ENCODE data around the gene LPP.

The LPP gene

GRCh38 chr3:188169830-188170455 is 16.0 kb downstream of the LPP start:
- WGBS, 2 experiments (ENCODE audit: insufficient coverage in 2 of 2) = 97 to 100% methylated on average over 3 to 6 of the region's 10 CpGs
- Histone ChIP-seq H3K9me3 (ENCODE audit: control insufficient read depth, low read length) (no peaks in the 10 kb centered on the region), H3K27ac (ENCODE audit: low read depth, low read length, severe bottlenecking) (no peak overlapping the region), H3K4me1 (ENCODE audit: control insufficient read depth, insufficient read depth, low read length, poor library complexity, severe bottlenecking) (peaks cover 9% of the 10 kb centered on the region), H3K36me3 (ENCODE audit: control insufficient read depth, insufficient read depth, low read length) (peaks cover 13% of the 10 kb centered on the region), H3K4me3 (ENCODE audit: extremely low read depth, insufficient read depth, low read length, poor library complexity, severe bottlenecking) (no peak overlapping the region)

- Histone ChIP-seq H3K4me1 (ENCODE audit: control insufficient read depth, insufficient read depth, low read length, poor library complexity, severe bottlenecking) (peaks cover 6% of the 10 kb centered on the region), H3K4me3 (ENCODE audit: extremely low read depth, insufficient read depth, low read length, poor library complexity, severe bottlenecking) (no peak overlapping the region), H3K36me3 (ENCODE audit: control insufficient read depth, insufficient read depth, low read length) (peaks cover 19% of the 10 kb centered on the region), H3K27ac (ENCODE audit: low read depth, low read length, severe bottlenecking) (no peak overlapping the region), H3K9me3 (ENCODE audit: control insufficient read depth, low read length) (no peaks in the 10 kb centered on the region)
- 89 to 95% methylated on average over 4 to 8 of the region's 8 CpGs for WGBS, 2 experiments (ENCODE audit: insufficient coverage in 2 of 2)
Measured at GRCh38 chr3:188170461-188171459, 16.8 kb downstream of the LPP start.

GRCh38 chr3:188171682-188172467 is 17.9 kb downstream of the LPP start:
- Histone ChIP-seq H3K27ac (ENCODE audit: low read depth, low read length, severe bottlenecking) (no peak overlapping the region), H3K36me3 (ENCODE audit: control insufficient read depth, insufficient read depth, low read length) (peaks cover 26% of the 10 kb centered on the region), H3K4me1 (ENCODE audit: control insufficient read depth, insufficient read depth, low read length, poor library complexity, severe bottlenecking) (no peaks in the 10 kb centered on the region), H3K4me3 (ENCODE audit: extremely low read depth, insufficient read depth, low read length, poor library complexity, severe bottlenecking) (no peak overlapping the region), H3K9me3 (ENCODE audit: control insufficient read depth, low read length) (no peaks in the 10 kb centered on the region)
- 94 to 98% methylated on average over 5 of the region's 5 CpGs for WGBS, 2 experiments (ENCODE audit: insufficient coverage in 2 of 2)

- peaks cover 40% of the 10 kb centered on the region for H3K36me3 ChIP-seq (ENCODE audit: control insufficient read depth, insufficient read depth, low read length)
- 97 to 98% methylated on average over 7 of the region's 9 CpGs for WGBS, 2 experiments (ENCODE audit: insufficient coverage in 2 of 2)
- H3K27ac ChIP-seq (ENCODE audit: low read depth, low read length, severe bottlenecking) = no peak overlapping the region
- peaks cover 8% of the 10 kb centered on the region for H3K4me1 ChIP-seq (ENCODE audit: control insufficient read depth, insufficient read depth, low read length, poor library complexity, severe bottlenecking)
- no peak overlapping the region for H3K4me3 ChIP-seq (ENCODE audit: extremely low read depth, insufficient read depth, low read length, poor library complexity, severe bottlenecking)
- no peaks in the 10 kb centered on the region for H3K9me3 ChIP-seq (ENCODE audit: control insufficient read depth, low read length)
Measured at GRCh38 chr3:188174317-188175044, 20.5 kb downstream of the LPP start.

GRCh38 chr3:188176476-188176875 is 22.5 kb downstream of the LPP start:
- no peak overlapping the region for H3K27ac ChIP-seq (ENCODE audit: low read depth, low read length, severe bottlenecking)

GRCh38 chr3:188176884-188177283 is 22.9 kb downstream of the LPP start:
- Histone ChIP-seq H3K4me1 (ENCODE audit: control insufficient read depth, insufficient read depth, low read length, poor library complexity, severe bottlenecking) (peaks cover 15% of the 10 kb centered on the region), H3K9me3 (ENCODE audit: control insufficient read depth, low read length) (no peaks in the 10 kb centered on the region), H3K36me3 (ENCODE audit: control insufficient read depth, insufficient read depth, low read length) (peaks cover 55% of the 10 kb centered on the region), H3K27ac (ENCODE audit: low read depth, low read length, severe bottlenecking) (no peak overlapping the region), H3K4me3 (ENCODE audit: extremely low read depth, insufficient read depth, low read length, poor library complexity, severe bottlenecking) (no peak overlapping the region)
- 89 to 94% methylated on average over 2 of the region's 2 CpGs for WGBS, 2 experiments (ENCODE audit: insufficient coverage in 2 of 2)

More at GRCh38 chr3:188176476-188176875, 22.5 kb downstream of the LPP start:
- Histone ChIP-seq H3K4me1 (ENCODE audit: control insufficient read depth, insufficient read depth, low read length, poor library complexity, severe bottlenecking) (peaks cover 15% of the 10 kb centered on the region), H3K9me3 (ENCODE audit: control insufficient read depth, low read length) (no peaks in the 10 kb centered on the region), H3K36me3 (ENCODE audit: control insufficient read depth, insufficient read depth, low read length) (peaks cover 51% of the 10 kb centered on the region), H3K4me3 (ENCODE audit: extremely low read depth, insufficient read depth, low read length, poor library complexity, severe bottlenecking) (no peak overlapping the region)

- Histone ChIP-seq H3K27ac (ENCODE audit: low read depth, low read length, severe bottlenecking) (no peak overlapping the region), H3K36me3 (ENCODE audit: control insufficient read depth, insufficient read depth, low read length) (peaks cover 57% of the 10 kb centered on the region), H3K9me3 (ENCODE audit: control insufficient read depth, low read length) (no peaks in the 10 kb centered on the region), H3K4me3 (ENCODE audit: extremely low read depth, insufficient read depth, low read length, poor library complexity, severe bottlenecking) (no peak overlapping the region), H3K4me1 (ENCODE audit: control insufficient read depth, insufficient read depth, low read length, poor library complexity, severe bottlenecking) (peaks cover 15% of the 10 kb centered on the region)
- 100% methylated on average over 1 of the region's 2 CpGs; no CpG with 5 or more reads in 1 of the 2 experiments for WGBS, 2 experiments (ENCODE audit: insufficient coverage in 2 of 2)
Measured at GRCh38 chr3:188177721-188178120, 23.8 kb downstream of the LPP start.

- Histone ChIP-seq H3K9me3 (ENCODE audit: control insufficient read depth, low read length) (no peaks in the 10 kb centered on the region), H3K36me3 (ENCODE audit: control insufficient read depth, insufficient read depth, low read length) (peaks cover 56% of the 10 kb centered on the region), H3K27ac (ENCODE audit: low read depth, low read length, severe bottlenecking) (no peak overlapping the region), H3K4me1 (ENCODE audit: control insufficient read depth, insufficient read depth, low read length, poor library complexity, severe bottlenecking) (peaks cover 15% of the 10 kb centered on the region), H3K4me3 (ENCODE audit: extremely low read depth, insufficient read depth, low read length, poor library complexity, severe bottlenecking) (no peak overlapping the region)
- 95 to 97% methylated on average over 6 to 7 of the region's 7 CpGs for WGBS, 2 experiments (ENCODE audit: insufficient coverage in 2 of 2)
Measured at GRCh38 chr3:188178293-188178936, 24.5 kb downstream of the LPP start.

- H3K9me3 ChIP-seq (ENCODE audit: control insufficient read depth, low read length) = no peaks in the 10 kb centered on the region
- 81 to 84% methylated on average over 12 to 15 of the region's 16 CpGs for WGBS, 2 experiments (ENCODE audit: insufficient coverage in 2 of 2)
- H3K4me3 ChIP-seq (ENCODE audit: extremely low read depth, insufficient read depth, low read length, poor library complexity, severe bottlenecking) = no peak overlapping the region
- peaks cover 53% of the 10 kb centered on the region for H3K36me3 ChIP-seq (ENCODE audit: control insufficient read depth, insufficient read depth, low read length)
- H3K4me1 ChIP-seq (ENCODE audit: control insufficient read depth, insufficient read depth, low read length, poor library complexity, severe bottlenecking) = peaks cover 15% of the 10 kb centered on the region
- H3K27ac ChIP-seq (ENCODE audit: low read depth, low read length, severe bottlenecking) = peak overlapping the region; percentile 51
Measured at GRCh38 chr3:188179006-188179966, 25.3 kb downstream of the LPP start.

Data from mesodermal cell (in vitro differentiated cells).